ENCODE results near the gene CERS1.

Gene CERS1

GRCh38 chr19:18941628-18942354 is 45.8 kb upstream of the CERS1 start:
- Histone ChIP-seq H3K27me3 (ENCODE audit: insufficient read depth, low read depth) (no peaks in the 10 kb centered on the region), H3K27ac (no peak overlapping the region), H4K20me1 (ENCODE audit: insufficient read depth) (no peaks in the 10 kb centered on the region), H3K4me2 (no peak overlapping the region), H3K36me3 (ENCODE audit: insufficient read depth) (no peaks in the 10 kb centered on the region), H3K9ac (no peak overlapping the region), H3K79me2 (ENCODE audit: insufficient read depth, low read depth) (no peaks in the 10 kb centered on the region), H3K4me1 (ENCODE audit: low read depth, poor library complexity, severe bottlenecking) (peaks cover 18% of the 10 kb centered on the region), H3K4me3 (IDR thresholded peaks at IDR 0.05; ENCODE audit: insufficient read depth, low read depth, low read length) (no peak overlapping the region), H2AFZ (ENCODE audit: low read depth) (no peak overlapping the region)
- TF ChIP-seq CTCF (conservative IDR thresholded peaks at IDR 0.05; ENCODE audit: low read depth, low read length): no peak

GRCh38 chr19:18940769-18941627 is 45.0 kb upstream of the CERS1 start, which contains the start of gene HOMER3:
TSS of gene HOMER3 (minus strand) at chr19:18941217. CDS start at chr19:18938982, 2,235 bp downstream.
- TF ChIP-seq CTCF (conservative IDR thresholded peaks at IDR 0.05; ENCODE audit: low read depth, low read length): no peak
- H3K4me1 ChIP-seq (ENCODE audit: low read depth, poor library complexity, severe bottlenecking): peaks cover 10% of the 10 kb centered on the region
- no peaks in the 10 kb centered on the region for H4K20me1 ChIP-seq (ENCODE audit: insufficient read depth)
- no peak within 1 kb of the TSS for H3K4me3 ChIP-seq (IDR thresholded peaks at IDR 0.05; ENCODE audit: insufficient read depth, low read depth, low read length)
- no peak within 1 kb of the TSS; the same call in 1 of the 2 replicates for H3K9ac ChIP-seq
- H3K36me3 ChIP-seq (ENCODE audit: insufficient read depth): no peaks in the 10 kb centered on the region
- H3K27me3 ChIP-seq (ENCODE audit: insufficient read depth, low read depth): no peaks in the 10 kb centered on the region
- H3K4me2 ChIP-seq: peak within 1 kb of the TSS; percentile 82
- no peak within 1 kb of the TSS for H3K27ac ChIP-seq
- H3K79me2 ChIP-seq (ENCODE audit: insufficient read depth, low read depth): no peaks in the 10 kb centered on the region
- H2AFZ ChIP-seq (ENCODE audit: low read depth): peak within 1 kb of the TSS; percentile 75; the same call in 1 of the 2 replicates

- Histone ChIP-seq H2AFZ (ENCODE audit: low read depth) (peak overlapping the region; percentile 75; the same call in 1 of the 2 replicates), H3K4me2 (peak overlapping the region; percentile 82), H3K27ac (no peak overlapping the region), H3K4me3 (IDR thresholded peaks at IDR 0.05; ENCODE audit: insufficient read depth, low read depth, low read length) (no peak overlapping the region), H3K36me3 (ENCODE audit: insufficient read depth) (no peaks in the 10 kb centered on the region), H4K20me1 (ENCODE audit: insufficient read depth) (no peaks in the 10 kb centered on the region), H3K79me2 (ENCODE audit: insufficient read depth, low read depth) (no peaks in the 10 kb centered on the region), H3K9ac (no peak overlapping the region; the same call in 1 of the 2 replicates), H3K4me1 (ENCODE audit: low read depth, poor library complexity, severe bottlenecking) (peaks cover 7% of the 10 kb centered on the region), H3K27me3 (ENCODE audit: insufficient read depth, low read depth) (no peaks in the 10 kb centered on the region)
- no peak for TF ChIP-seq CTCF (conservative IDR thresholded peaks at IDR 0.05; ENCODE audit: low read depth, low read length)
These were observed 44.2 kb upstream of the CERS1 start for GRCh38 chr19:18939922-18940768.

- no peak overlapping the region for H3K9ac ChIP-seq
- no peaks in the 10 kb centered on the region for H3K27me3 ChIP-seq (ENCODE audit: insufficient read depth, low read depth)
- TF ChIP-seq CTCF (conservative IDR thresholded peaks at IDR 0.05; ENCODE audit: low read depth, low read length): no peak
- H3K4me1 ChIP-seq (ENCODE audit: low read depth, poor library complexity, severe bottlenecking): peaks cover 7% of the 10 kb centered on the region
- no peak overlapping the region for H3K4me2 ChIP-seq
- no peak overlapping the region for H2AFZ ChIP-seq (ENCODE audit: low read depth)
- no peaks in the 10 kb centered on the region for H3K36me3 ChIP-seq (ENCODE audit: insufficient read depth)
- H3K79me2 ChIP-seq (ENCODE audit: insufficient read depth, low read depth): no peaks in the 10 kb centered on the region
- no peaks in the 10 kb centered on the region for H4K20me1 ChIP-seq (ENCODE audit: insufficient read depth)
- H3K27ac ChIP-seq: no peak overlapping the region
- H3K4me3 ChIP-seq (IDR thresholded peaks at IDR 0.05; ENCODE audit: insufficient read depth, low read depth, low read length): no peak overlapping the region
These were observed 43.2 kb upstream of the CERS1 start for GRCh38 chr19:18939163-18939562.

Data from KMS-11 (cell line).